ENCODE results near the gene SLC51A. TPM values are rescaled to one million over a fixed set of nuclear protein-coding genes. Genes with fewer than 3 reads are reported as not detected.

Gene SLC51A
- total and polyA plus RNA-seq, 2 of the 13 experiments (the other 11 are each of a cell fraction or from before 2014, with no cell fraction given), result 4.3 to 48.8 TPM

DNA sequence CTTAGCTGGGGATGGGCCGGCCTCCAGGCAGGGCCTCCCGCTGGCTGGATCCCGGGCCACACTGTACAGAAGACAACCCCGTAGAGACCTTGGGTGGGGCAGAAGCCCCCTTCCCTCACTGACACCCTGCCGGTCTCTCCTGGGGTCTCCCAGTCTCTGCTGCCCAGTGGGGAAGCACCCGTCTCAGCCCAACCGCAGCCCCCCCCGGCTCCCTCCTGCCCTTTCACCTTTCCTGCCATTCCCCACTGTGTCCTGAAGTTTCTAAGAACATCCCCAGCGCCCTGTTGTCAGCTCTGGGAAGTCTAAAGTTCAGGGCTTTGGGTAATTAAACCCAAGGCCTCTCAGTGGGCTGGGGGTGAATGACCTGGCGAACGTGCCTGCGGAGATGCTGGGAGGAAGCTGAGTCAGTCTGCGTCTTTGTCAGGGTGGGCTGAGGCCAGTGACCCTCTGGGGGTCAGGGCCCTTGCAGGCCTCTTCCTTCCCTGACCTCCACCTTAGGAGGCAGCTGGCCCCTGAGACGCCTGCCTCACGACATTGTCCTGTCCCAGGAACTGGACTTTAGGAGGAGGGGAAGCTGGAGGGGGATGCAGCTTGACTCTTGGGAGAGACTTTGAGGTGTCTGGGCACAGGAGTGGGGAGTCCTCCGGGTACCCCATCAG is 1.4 kb upstream of the SLC51A start (continued):
- TF ChIP-seq, protein P1, sequence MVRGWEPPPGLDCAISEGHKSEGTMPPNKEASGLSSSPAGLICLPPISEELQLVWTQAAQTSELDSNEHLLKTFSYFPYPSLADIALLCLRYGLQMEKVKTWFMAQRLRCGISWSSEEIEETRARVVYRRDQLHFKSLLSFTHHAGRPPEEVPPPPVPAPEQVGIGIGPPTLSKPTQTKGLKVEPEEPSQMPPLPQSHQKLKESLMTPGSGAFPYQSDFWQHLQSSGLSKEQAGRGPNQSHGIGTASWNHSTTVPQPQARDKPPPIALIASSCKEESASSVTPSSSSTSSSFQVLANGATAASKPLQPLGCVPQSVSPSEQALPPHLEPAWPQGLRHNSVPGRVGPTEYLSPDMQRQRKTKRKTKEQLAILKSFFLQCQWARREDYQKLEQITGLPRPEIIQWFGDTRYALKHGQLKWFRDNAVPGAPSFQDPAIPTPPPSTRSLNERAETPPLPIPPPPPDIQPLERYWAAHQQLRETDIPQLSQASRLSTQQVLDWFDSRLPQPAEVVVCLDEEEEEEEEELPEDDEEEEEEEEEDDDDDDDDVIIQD (CRISPR knock-in tag; IDR thresholded peaks at IDR 0.05; ENCODE audit: low read depth), result peak; percentile 83
- TF ChIP-seq ZBTB38 (CRISPR knock-in tag; IDR thresholded peaks at IDR 0.05) (peak; percentile 86), ZNF205 (CRISPR knock-in tag; IDR thresholded peaks at IDR 0.05) (peak; percentile 80; the same call in 1 of the 2 replicates), SRF (IDR thresholded peaks at IDR 0.05; ENCODE audit: low read depth, low read length) (no peak), GTF3A (CRISPR knock-in tag; conservative IDR thresholded peaks at IDR 0.05) (no peak), BORCS8-MEF2B (CRISPR knock-in tag; IDR thresholded peaks at IDR 0.05) (peak; percentile 82), SPEN (CRISPR knock-in tag; IDR thresholded peaks at IDR 0.05; ENCODE audit: low read depth) (peak; percentile 74), KMT2B (CRISPR knock-in tag; IDR thresholded peaks at IDR 0.05) (peak; percentile 36; the same call in 1 of the 2 replicates), NR1H2 (CRISPR knock-in tag; IDR thresholded peaks at IDR 0.05; ENCODE audit: borderline replicate concordance, low read depth) (0 out of 2 replicates have a peak, but pooled peaks have one; percentile 72), ZNF557 (CRISPR knock-in tag; IDR thresholded peaks at IDR 0.05) (no peak), HHEX (CRISPR knock-in tag; IDR thresholded peaks at IDR 0.05) (peak; percentile 71), MED1 (CRISPR knock-in tag; IDR thresholded peaks at IDR 0.05) (peak; percentile 97)
- TF ChIP-seq, protein P2, sequence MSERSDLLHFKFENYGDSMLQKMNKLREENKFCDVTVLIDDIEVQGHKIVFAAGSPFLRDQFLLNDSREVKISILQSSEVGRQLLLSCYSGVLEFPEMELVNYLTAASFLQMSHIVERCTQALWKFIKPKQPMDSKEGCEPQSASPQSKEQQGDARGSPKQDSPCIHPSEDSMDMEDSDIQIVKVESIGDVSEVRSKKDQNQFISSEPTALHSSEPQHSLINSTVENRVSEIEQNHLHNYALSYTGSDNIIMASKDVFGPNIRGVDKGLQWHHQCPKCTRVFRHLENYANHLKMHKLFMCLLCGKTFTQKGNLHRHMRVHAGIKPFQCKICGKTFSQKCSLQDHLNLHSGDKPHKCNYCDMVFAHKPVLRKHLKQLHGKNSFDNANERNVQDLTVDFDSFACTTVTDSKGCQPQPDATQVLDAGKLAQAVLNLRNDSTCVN (CRISPR knock-in tag; IDR thresholded peaks at IDR 0.05; ENCODE audit: borderline replicate concordance), result no peak; the same call in 1 of the 2 replicates
- TF ChIP-seq, protein P3, sequence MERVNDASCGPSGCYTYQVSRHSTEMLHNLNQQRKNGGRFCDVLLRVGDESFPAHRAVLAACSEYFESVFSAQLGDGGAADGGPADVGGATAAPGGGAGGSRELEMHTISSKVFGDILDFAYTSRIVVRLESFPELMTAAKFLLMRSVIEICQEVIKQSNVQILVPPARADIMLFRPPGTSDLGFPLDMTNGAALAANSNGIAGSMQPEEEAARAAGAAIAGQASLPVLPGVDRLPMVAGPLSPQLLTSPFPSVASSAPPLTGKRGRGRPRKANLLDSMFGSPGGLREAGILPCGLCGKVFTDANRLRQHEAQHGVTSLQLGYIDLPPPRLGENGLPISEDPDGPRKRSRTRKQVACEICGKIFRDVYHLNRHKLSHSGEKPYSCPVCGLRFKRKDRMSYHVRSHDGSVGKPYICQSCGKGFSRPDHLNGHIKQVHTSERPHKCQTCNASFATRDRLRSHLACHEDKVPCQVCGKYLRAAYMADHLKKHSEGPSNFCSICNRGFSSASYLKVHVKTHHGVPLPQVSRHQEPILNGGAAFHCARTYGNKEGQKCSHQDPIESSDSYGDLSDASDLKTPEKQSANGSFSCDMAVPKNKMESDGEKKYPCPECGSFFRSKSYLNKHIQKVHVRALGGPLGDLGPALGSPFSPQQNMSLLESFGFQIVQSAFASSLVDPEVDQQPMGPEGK (CRISPR knock-in tag; IDR thresholded peaks at IDR 0.05), result peak; percentile 89
- TF ChIP-seq, protein P4, sequence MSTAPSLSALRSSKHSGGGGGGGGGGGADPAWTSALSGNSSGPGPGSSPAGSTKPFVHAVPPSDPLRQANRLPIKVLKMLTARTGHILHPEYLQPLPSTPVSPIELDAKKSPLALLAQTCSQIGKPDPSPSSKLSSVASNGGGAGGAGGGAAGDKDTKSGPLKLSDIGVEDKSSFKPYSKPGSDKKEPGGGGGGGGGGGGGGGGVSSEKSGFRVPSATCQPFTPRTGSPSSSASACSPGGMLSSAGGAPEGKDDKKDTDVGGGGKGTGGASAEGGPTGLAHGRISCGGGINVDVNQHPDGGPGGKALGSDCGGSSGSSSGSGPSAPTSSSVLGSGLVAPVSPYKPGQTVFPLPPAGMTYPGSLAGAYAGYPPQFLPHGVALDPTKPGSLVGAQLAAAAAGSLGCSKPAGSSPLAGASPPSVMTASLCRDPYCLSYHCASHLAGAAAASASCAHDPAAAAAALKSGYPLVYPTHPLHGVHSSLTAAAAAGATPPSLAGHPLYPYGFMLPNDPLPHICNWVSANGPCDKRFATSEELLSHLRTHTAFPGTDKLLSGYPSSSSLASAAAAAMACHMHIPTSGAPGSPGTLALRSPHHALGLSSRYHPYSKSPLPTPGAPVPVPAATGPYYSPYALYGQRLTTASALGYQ (CRISPR knock-in tag; IDR thresholded peaks at IDR 0.05), result peak; percentile 80
- TF ChIP-seq, protein P5, sequence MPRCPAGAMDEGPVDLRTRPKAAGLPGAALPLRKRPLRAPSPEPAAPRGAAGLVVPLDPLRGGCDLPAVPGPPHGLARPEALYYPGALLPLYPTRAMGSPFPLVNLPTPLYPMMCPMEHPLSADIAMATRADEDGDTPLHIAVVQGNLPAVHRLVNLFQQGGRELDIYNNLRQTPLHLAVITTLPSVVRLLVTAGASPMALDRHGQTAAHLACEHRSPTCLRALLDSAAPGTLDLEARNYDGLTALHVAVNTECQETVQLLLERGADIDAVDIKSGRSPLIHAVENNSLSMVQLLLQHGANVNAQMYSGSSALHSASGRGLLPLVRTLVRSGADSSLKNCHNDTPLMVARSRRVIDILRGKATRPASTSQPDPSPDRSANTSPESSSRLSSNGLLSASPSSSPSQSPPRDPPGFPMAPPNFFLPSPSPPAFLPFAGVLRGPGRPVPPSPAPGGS (CRISPR knock-in tag; IDR thresholded peaks at IDR 0.05), result peak; percentile 77
- TF ChIP-seq, protein P6, sequence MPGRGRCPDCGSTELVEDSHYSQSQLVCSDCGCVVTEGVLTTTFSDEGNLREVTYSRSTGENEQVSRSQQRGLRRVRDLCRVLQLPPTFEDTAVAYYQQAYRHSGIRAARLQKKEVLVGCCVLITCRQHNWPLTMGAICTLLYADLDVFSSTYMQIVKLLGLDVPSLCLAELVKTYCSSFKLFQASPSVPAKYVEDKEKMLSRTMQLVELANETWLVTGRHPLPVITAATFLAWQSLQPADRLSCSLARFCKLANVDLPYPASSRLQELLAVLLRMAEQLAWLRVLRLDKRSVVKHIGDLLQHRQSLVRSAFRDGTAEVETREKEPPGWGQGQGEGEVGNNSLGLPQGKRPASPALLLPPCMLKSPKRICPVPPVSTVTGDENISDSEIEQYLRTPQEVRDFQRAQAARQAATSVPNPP (CRISPR knock-in tag; IDR thresholded peaks at IDR 0.05), result peak; percentile 90; the same call in 1 of the 2 replicates
- TF ChIP-seq, protein P7, sequence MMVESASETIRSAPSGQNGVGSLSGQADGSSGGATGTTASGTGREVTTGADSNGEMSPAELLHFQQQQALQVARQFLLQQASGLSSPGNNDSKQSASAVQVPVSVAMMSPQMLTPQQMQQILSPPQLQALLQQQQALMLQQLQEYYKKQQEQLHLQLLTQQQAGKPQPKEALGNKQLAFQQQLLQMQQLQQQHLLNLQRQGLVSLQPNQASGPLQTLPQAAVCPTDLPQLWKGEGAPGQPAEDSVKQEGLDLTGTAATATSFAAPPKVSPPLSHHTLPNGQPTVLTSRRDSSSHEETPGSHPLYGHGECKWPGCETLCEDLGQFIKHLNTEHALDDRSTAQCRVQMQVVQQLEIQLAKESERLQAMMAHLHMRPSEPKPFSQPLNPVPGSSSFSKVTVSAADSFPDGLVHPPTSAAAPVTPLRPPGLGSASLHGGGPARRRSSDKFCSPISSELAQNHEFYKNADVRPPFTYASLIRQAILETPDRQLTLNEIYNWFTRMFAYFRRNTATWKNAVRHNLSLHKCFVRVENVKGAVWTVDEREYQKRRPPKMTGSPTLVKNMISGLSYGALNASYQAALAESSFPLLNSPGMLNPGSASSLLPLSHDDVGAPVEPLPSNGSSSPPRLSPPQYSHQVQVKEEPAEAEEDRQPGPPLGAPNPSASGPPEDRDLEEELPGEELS (CRISPR knock-in tag; IDR thresholded peaks at IDR 0.05), result peak; percentile 86
